GM18520 (cell line): ENCODE measurements around the gene FLOT2.
"Not testable (repeated sequence)": the region's sequence is repeated elsewhere in the genome, so short reads cannot be mapped to it uniquely, and the experiment has no call there.

Source experiments
- ATAC-seq: cut with Tn5 transposase; IDR thresholded peaks from one replicate; pipeline ENCODE4 v1.9.1; 2021; ENCODE audit not compliant: unreplicated experiment

FLOT2 gene

GRCh38 chr17:28848667-28849066, 48.9 kb downstream of the FLOT2 start:
- not testable (repeated sequence) for ATAC-seq

- ATAC-seq, result not testable (repeated sequence)
Measured at GRCh38 chr17:28846699-28847098, 50.8 kb downstream of the FLOT2 start.

- ATAC-seq, result no peak
Measured at GRCh38 chr17:28846231-28846630, 51.3 kb downstream of the FLOT2 start.

GRCh38 chr17:28843816-28844148, 53.8 kb downstream of the FLOT2 start:
- ATAC-seq, result no peak

GRCh38 chr17:28842282-28843012, 55.1 kb downstream of the FLOT2 start, which contains the start of gene FAM222B:
TSS of gene FAM222B (minus strand) at chr17:28842790. CDS start at chr17:28766667, 76,123 bp downstream.
- peak; percentile 82 for ATAC-seq

- ATAC-seq, result no peak
Measured at GRCh38 chr17:28841901-28842281, 55.6 kb downstream of the FLOT2 start.

- ATAC-seq, result no peak
Measured at GRCh38 chr17:28839221-28839620, 58.3 kb downstream of the FLOT2 start.

GRCh38 chr17:28836541-28836940, 61.0 kb downstream of the FLOT2 start:
- not testable (repeated sequence) for ATAC-seq

- no peak for ATAC-seq
Measured at GRCh38 chr17:28834420-28834819, 63.1 kb downstream of the FLOT2 start.
